PC-3 (cell line): ENCODE measurements around the gene DOCK4.

Experiments used
- CTCF ChIP-seq: fragments of 300-600 bp; sonication (generic); conservative IDR thresholded peaks from 2 replicates; pipeline ENCODE4 v1.5.1; 2017; ENCODE audit warnings: antibody characterized with exemption, low read depth, mild to moderate bottlenecking, low read length
- EZH2 ChIP-seq: fragments of 300-600 bp; sonication (generic); IDR thresholded peaks from one replicate; pipeline ENCODE4 v1.6.1; 2017; ENCODE audit warnings: antibody characterized with exemption, mild to moderate bottlenecking, low read length; ENCODE audit not compliant: unreplicated experiment

DNA sequence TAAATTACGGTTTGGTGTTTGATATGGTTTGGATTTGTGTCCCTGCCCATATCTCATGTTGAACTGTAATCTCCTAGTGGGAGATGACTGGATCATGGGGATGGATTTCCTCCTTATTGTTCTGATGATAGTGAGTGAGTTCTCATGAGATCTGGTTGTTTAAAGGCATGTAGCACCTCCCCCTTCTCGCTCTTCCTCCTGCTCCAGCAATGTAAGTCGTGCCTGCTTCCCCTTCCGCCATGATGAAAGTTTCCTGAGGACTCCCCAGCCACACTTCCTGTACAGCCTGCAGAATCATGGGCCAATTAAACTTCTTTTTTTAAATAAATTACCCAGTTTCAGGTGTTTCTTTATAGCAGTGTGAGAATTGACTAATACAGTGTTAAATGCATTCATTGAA is 116.6 kb downstream of the DOCK4 start:
- TF ChIP-seq CTCF (no peak), EZH2 (no peak)
